Cardiac muscle cell (in vitro differentiated cells and primary cell): Measurements from ENCODE around the gene MPV17. TPM values are rescaled to one million over a fixed set of nuclear protein-coding genes. Genes with fewer than 3 reads are reported as not detected.

Experiments
- DNase-seq, 2 donors: peaks; one replicate each; pipeline versions ENCODE4 v3.0.0 to v3.0.0-alpha.2; 2010 to 2017; ENCODE audit warnings: low read depth in 1 of 2, low spot score in 1 of 2
- H3K27ac ChIP-seq: fragments of 200-600 bp; sonication (generic); 2 replicates; pipeline ENCODE4 v1.5.1; 2016
- H3K27me3 ChIP-seq: fragments of 200-600 bp; sonication (generic); 2 replicates; pipeline ENCODE4 v1.6.0; 2016; ENCODE audit warnings: control low read depth
- H3K36me3 ChIP-seq: fragments of 200-600 bp; sonication (generic); 2 replicates; pipeline ENCODE4 v1.5.1; 2016; ENCODE audit warnings: control low read depth
- H3K4me1 ChIP-seq: fragments of 200-600 bp; sonication (generic); 2 replicates; pipeline ENCODE4 v1.8.1; 2017; ENCODE audit warnings: low read depth, mild to moderate bottlenecking, mixed run types
- H3K4me3 ChIP-seq: fragments of 200-600 bp; sonication (generic); 2 replicates; pipeline ENCODE4 v1.5.1; 2016; ENCODE audit warnings: mild to moderate bottlenecking
- H3K9me3 ChIP-seq: fragments of 200-600 bp; sonication (generic); 2 replicates; pipeline ENCODE4 v1.5.1; 2017; ENCODE audit warnings: low read depth, mild to moderate bottlenecking, control low read depth
- CTCF ChIP-seq: IDR thresholded peaks from 2 replicates; pipeline ENCODE4 v1.5.1; 2012; ENCODE audit warnings: low read depth, mild to moderate bottlenecking, low read length
- polyA plus RNA-seq: library from polyadenylated mRNA; unstranded; fragments of >200 nt; fragmentation: Nextera tagmentation; extraction: Ambion mirVana; gene quantifications from 2 replicates; pipeline ENCODE4 v1.2.1, GENCODE V29; 2016
- total RNA-seq: library from RNA; depleted of rRNA; stranded (reverse); fragments of >200 nt; gene quantifications from 2 replicates; pipeline ENCODE4 v1.2.3, GENCODE V29; 2016

MPV17 gene
- total and polyA plus RNA-seq, 2 experiments from 2014 or later = 70.8 to 88.7 TPM

- Histone ChIP-seq H3K4me1 (peaks cover 23% of the 10 kb centered on the region), H3K27ac (no peak overlapping the region), H3K9me3 (no peaks in the 10 kb centered on the region), H3K36me3 (peaks cover 14% of the 10 kb centered on the region), H3K27me3 (peaks cover 4% of the 10 kb centered on the region), H3K4me3 (peak overlapping the region; percentile 92)
- no peak for DNase-seq
- TF ChIP-seq CTCF = no peak
These were observed 61.5 kb downstream of the MPV17 start for GRCh38 chr2:27261241-27261925.

Other genes with a start within 250 kb of the MPV17 start
- 18.5 and 20.2 TPM in 2 replicates for gene EMILIN1, start 244.5 kb downstream of the MPV17 start, total RNA-seq
- 12.2 and 15.6 TPM in 2 replicates for gene EMILIN1, start 244.5 kb downstream of the MPV17 start, polyA plus RNA-seq
- gene KHK, start 236.3 kb downstream of the MPV17 start, total RNA-seq = 9.0 and 9.6 TPM in 2 replicates
- gene KHK, start 236.3 kb downstream of the MPV17 start, polyA plus RNA-seq = 12.9 and 19.2 TPM in 2 replicates
- gene CGREF1, start 204.0 kb downstream of the MPV17 start, total RNA-seq = 0.48 and 1.8 TPM in 2 replicates
- gene CGREF1, start 204.0 kb downstream of the MPV17 start, polyA plus RNA-seq = 0.55 and 0.99 TPM in 2 replicates
- 0.27 and 0.56 TPM in 2 replicates for gene ABHD1, start 199.3 kb downstream of the MPV17 start, total RNA-seq
- 2.0 and 3.2 TPM in 2 replicates for gene ABHD1, start 199.3 kb downstream of the MPV17 start, polyA plus RNA-seq
- 109 and 112 TPM in 2 replicates for gene PREB, start 188.5 kb downstream of the MPV17 start, total RNA-seq
- 91.0 and 130 TPM in 2 replicates for gene PREB, start 188.5 kb downstream of the MPV17 start, polyA plus RNA-seq
- gene PRR30, start 183.7 kb downstream of the MPV17 start, total RNA-seq = not detected in 2 replicates
- gene PRR30, start 183.7 kb downstream of the MPV17 start, polyA plus RNA-seq = not detected in 2 replicates
- not detected in 2 replicates for gene TCF23, start 174.1 kb downstream of the MPV17 start, total RNA-seq
- gene TCF23, start 174.1 kb downstream of the MPV17 start, polyA plus RNA-seq = not detected in 2 replicates
- gene ATRAID, start 111.1 kb downstream of the MPV17 start, total RNA-seq = 177 and 183 TPM in 2 replicates
- 290 and 372 TPM in 2 replicates for gene ATRAID, start 111.1 kb downstream of the MPV17 start, polyA plus RNA-seq
- 28.4 and 42.9 TPM in 2 replicates for gene SLC5A6, start 110.8 kb downstream of the MPV17 start, total RNA-seq
- 34.4 and 40.8 TPM in 2 replicates for gene SLC5A6, start 110.8 kb downstream of the MPV17 start, polyA plus RNA-seq
- 31.1 and 51.7 TPM in 2 replicates for gene CAD, start 105.7 kb downstream of the MPV17 start, total RNA-seq
- gene CAD, start 105.7 kb downstream of the MPV17 start, polyA plus RNA-seq = 30.1 and 31.0 TPM in 2 replicates
- 75.1 and 84.7 TPM in 2 replicates for gene SLC30A3, start 60.0 kb downstream of the MPV17 start, total RNA-seq
- gene SLC30A3, start 60.0 kb downstream of the MPV17 start, polyA plus RNA-seq = 111 and 139 TPM in 2 replicates
- gene DNAJC5G, start 47.7 kb downstream of the MPV17 start, total RNA-seq = 3.6 and 14.1 TPM in 2 replicates
- gene DNAJC5G, start 47.7 kb downstream of the MPV17 start, polyA plus RNA-seq = 4.4 and 7.5 TPM in 2 replicates
- gene TRIM54, start 40.7 kb downstream of the MPV17 start, total RNA-seq = 53.1 and 65.9 TPM in 2 replicates
- gene TRIM54, start 40.7 kb downstream of the MPV17 start, polyA plus RNA-seq = 41.6 and 46.7 TPM in 2 replicates
- gene UCN, start 14.7 kb downstream of the MPV17 start, total RNA-seq = 6.6 and 14.8 TPM in 2 replicates
- 3.2 and 5.8 TPM in 2 replicates for gene UCN, start 14.7 kb downstream of the MPV17 start, polyA plus RNA-seq
- gene GTF3C2, start 33.7 kb upstream of the MPV17 start, total RNA-seq = 35.1 and 38.2 TPM in 2 replicates
- gene GTF3C2, start 33.7 kb upstream of the MPV17 start, polyA plus RNA-seq = 47.7 and 56.8 TPM in 2 replicates
- gene EIF2B4, start 47.2 kb upstream of the MPV17 start, total RNA-seq = 30.5 and 41.5 TPM in 2 replicates
- gene EIF2B4, start 47.2 kb upstream of the MPV17 start, polyA plus RNA-seq = 93.9 and 94.9 TPM in 2 replicates
- 91.9 and 141 TPM in 2 replicates for gene SNX17, start 47.5 kb upstream of the MPV17 start, total RNA-seq
- gene SNX17, start 47.5 kb upstream of the MPV17 start, polyA plus RNA-seq = 130 and 135 TPM in 2 replicates
- 29.7 and 31.7 TPM in 2 replicates for gene ZNF513, start 57.6 kb upstream of the MPV17 start, total RNA-seq
- 32.2 and 35.8 TPM in 2 replicates for gene ZNF513, start 57.6 kb upstream of the MPV17 start, polyA plus RNA-seq
- 96.2 and 101 TPM in 2 replicates for gene PPM1G, start 86.5 kb upstream of the MPV17 start, total RNA-seq
- 84.8 and 93.0 TPM in 2 replicates for gene PPM1G, start 86.5 kb upstream of the MPV17 start, polyA plus RNA-seq
- gene NRBP1, start 105.5 kb upstream of the MPV17 start, total RNA-seq = 82.1 and 122 TPM in 2 replicates
- gene NRBP1, start 105.5 kb upstream of the MPV17 start, polyA plus RNA-seq = 147 and 185 TPM in 2 replicates
- 1.3 and 2.8 TPM in 2 replicates for gene KRTCAP3, start 119.3 kb upstream of the MPV17 start, total RNA-seq
- 2.0 and 4.9 TPM in 2 replicates for gene KRTCAP3, start 119.3 kb upstream of the MPV17 start, polyA plus RNA-seq
- 20.7 and 37.6 TPM in 2 replicates for gene IFT172, start 166.6 kb upstream of the MPV17 start, total RNA-seq
- 35.1 and 35.4 TPM in 2 replicates for gene IFT172, start 166.6 kb upstream of the MPV17 start, polyA plus RNA-seq
- gene FNDC4, start 172.1 kb upstream of the MPV17 start, total RNA-seq = 39.4 and 53.4 TPM in 2 replicates
- 43.4 and 51.2 TPM in 2 replicates for gene FNDC4, start 172.1 kb upstream of the MPV17 start, polyA plus RNA-seq
- gene GCKR, start 173.7 kb upstream of the MPV17 start, total RNA-seq = not detected in 2 replicates
- gene GCKR, start 173.7 kb upstream of the MPV17 start, polyA plus RNA-seq = not detected in 2 replicates